Middle frontal gyrus (tissue), 1 donor: ENCODE results near the gene PFKFB2.

Experiments
- DNase-seq: peaks from one replicate; pipeline ENCODE4 v3.0.0-alpha.2; 2015; ENCODE audit warnings: low spot score; ENCODE audit errors: extremely low spot score

PFKFB2 gene

DNA sequence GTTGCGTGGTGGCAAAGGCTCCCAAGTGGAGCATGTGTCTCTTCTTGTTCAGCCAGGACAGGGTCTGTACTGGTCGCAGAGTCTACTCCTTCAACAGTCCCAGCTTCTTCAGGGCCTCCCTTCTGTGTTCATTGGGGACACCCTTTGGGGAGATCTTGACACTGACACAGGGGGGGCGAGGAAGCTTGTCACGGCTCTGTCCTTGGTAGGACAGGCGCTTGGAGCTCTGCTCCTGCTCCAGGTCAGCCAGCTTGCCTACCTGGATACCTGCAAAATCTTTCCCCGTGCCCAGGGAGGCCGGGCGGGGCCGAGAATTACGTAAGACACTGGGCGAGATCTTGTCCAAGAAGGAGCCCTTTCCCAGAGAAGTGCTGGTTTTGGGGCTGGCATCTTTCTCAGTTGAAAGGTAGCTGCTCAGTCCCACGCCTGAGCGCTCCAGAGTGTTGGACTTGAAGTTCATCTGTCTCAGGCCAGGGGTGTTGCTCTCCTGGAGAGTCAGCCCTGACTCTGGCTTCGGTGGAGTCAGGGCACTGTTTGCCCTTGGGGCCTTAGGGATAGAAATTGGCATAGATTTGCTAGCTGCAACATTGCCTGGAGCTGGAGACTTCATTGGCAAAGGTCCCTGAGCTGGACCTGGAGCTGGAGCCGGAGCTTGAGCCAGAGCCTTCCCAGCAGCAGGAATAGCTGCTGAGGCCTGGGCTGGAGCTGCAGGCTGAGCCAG lies 31.0 kb upstream of the PFKFB2 start:
- no peak for DNase-seq

DNA sequence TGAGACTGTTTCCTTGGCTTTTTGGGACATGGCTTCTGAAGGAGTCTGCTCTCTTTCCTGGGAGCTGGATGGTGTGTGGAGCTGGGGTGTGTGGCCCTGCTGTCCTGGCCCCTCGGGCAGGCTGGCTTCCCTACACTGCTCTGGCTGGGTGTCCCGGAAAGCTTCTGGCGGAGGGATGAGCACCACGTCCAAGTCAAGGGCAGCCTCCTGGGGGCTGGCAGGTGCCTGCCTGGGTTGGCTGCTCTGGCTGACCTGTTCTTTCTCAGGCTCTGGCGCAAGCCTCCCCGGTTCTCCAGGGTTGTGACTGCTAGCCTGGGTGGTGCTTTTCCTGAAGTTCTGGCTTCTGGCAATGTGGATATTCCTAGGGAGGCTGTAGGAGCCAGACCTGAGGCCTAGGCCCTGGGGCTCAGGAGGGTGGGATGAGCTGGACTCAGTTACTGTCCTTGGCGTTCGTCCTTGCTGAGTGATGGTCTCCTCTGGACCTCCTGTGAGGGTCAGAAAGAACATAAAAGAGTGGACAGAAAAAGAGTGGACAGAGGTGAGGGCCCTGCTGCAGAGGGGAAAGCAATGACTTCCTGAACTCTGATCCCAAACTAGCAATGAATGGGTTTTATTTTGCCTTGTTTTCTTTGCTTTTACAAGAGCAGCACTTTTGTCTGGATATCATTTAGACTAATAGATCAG lies 29.9 kb upstream of the PFKFB2 start:
- no peak for DNase-seq

DNA sequence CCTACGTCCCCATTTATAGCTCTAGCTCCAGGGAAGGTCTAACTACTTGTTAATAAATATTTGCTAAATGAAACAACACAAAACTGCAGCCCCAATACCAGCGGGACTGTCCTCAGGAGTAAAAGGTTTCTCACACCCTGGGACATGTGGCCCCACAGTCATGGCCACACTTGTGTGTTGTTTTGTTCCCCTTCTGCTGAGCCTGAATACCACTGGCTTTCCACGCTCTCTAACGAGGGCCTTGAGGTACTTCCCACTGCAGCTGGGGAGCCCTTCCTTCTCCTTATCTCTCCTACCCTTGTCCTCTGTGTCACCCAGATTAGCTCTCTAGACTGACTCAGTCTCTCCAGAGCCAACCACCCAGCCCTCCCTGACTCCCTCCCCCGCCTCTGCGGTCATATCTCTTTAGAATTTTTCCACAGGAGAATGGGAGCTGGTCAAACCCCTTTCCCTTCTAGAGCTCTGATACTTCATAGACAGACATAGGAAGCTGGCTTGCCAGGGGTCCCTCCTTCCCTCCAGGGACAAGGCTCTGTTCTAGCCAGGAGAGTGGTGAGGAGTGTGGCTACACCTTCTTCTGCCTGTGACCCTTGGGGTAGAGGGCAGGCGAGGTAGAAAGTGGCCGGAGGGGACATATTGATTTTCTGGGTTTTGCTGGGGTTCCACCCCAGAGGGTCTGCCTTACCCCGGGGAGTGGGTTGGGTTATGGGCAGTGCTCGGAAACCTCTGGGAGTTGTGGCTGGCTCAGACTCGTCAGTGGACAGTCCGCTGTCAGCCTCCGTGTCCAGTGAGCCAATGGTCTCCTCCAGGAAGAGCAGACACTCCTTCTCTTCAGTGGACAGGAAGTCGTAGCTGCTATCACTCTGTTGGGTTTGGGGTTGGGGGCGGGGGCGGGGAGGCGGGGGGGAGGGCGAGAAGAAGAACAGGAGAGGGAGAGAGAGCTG lies 28.6 kb upstream of the PFKFB2 start:
- DNase-seq = no peak

DNA sequence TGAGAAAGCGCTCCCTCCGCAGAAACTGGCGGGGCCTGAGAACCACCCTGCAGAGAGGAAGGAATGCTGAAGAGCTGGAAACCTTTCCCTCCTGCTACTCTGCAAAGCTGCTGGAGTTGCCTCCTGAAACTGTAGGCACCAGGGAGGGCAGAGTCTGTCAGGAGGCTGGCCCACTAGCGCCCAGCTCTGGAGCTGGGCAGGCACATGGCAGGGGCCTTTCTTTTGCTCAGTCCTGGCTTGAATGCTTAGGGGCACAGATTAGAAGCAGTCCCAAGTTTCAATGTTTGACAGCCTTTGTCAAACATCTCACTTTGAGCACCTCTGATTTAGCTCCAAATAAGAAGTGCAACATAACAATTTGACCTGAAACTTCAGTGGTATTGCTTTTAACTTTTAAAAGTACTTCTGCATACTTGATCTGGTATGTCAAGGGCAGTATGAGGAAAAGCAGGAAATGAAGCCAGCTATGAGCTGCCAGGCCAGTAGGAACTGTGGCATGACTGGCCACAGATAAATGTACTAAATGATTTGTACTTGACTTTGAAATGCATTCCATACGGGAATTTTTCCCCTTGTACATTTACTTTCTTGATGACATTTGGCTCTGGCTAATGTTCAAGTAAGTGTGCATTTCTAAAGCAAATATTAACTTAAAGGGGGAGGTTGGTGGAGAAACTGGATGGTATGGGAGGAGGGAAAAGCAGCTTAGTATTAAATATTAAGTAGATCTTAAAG lies 27.8 kb upstream of the PFKFB2 start:
- no peak for DNase-seq

DNA sequence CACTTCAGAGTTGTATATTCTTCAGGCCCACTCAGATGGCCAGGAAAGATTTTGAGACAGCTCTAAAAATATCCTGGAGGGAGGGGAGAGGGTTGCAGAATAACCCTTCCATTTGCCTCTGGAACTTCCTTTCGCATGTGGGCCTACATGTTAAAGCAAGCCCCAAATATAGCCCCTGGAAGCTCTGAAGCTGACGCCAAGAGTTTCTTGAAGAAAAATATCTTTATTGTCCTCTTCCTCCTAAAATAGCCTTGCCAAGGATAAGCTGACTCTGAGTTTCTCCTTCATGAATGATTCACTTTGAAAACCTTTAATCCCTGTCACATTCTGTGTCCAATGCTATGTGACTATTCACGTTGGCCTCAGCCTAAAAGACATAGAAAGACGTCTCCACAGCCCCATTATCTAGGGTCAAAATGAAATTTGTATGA lies 27.0 kb upstream of the PFKFB2 start:
- DNase-seq = no peak

DNA sequence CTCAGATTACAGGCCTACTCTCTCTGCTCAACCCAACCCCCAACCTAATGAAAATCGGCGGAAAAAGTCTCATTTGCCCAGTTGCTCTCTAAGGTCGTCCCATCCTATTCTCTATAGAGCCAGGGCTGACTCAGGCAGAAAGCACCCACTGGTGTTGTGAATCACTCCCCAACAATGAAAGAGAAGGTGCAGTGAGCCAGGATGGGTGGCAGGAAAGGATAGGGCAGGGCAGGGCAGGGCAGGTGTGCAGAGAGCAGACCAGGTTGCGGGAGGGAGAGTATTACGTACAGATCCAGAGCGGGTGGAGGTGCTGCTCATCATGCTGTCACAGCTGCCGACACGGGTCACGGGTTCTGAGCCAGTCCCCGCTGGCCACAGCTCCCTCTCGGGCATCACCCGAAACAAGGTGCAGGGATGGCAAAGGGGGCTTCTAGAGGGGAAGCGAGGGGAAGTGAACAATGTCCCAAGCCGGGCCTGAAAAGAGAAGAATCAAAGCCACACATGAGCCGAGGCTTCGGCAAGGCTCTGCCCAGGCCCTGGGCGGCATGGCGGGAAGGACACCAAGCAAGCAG lies 25.8 kb upstream of the PFKFB2 start:
- DNase-seq = no peak

DNA sequence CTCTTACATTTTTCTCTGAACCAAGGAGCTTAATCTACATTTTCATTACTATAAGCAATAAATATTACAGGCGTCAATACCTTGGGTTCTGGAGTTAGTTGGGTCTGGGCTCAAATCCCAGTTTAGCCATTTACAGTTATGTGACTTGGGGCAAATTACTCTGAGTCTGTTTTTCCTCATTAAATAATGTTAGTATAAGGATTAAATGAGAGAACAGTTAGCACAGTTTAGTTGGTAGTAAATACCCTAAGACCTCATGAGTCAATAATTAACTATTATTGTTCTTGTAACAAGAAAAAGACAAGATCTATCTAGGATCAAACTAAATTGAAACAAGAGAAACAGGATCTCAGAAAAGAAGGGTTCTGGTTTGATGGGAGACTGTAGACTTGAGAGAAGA lies 25.2 kb upstream of the PFKFB2 start:
- DNase-seq = no peak

DNA sequence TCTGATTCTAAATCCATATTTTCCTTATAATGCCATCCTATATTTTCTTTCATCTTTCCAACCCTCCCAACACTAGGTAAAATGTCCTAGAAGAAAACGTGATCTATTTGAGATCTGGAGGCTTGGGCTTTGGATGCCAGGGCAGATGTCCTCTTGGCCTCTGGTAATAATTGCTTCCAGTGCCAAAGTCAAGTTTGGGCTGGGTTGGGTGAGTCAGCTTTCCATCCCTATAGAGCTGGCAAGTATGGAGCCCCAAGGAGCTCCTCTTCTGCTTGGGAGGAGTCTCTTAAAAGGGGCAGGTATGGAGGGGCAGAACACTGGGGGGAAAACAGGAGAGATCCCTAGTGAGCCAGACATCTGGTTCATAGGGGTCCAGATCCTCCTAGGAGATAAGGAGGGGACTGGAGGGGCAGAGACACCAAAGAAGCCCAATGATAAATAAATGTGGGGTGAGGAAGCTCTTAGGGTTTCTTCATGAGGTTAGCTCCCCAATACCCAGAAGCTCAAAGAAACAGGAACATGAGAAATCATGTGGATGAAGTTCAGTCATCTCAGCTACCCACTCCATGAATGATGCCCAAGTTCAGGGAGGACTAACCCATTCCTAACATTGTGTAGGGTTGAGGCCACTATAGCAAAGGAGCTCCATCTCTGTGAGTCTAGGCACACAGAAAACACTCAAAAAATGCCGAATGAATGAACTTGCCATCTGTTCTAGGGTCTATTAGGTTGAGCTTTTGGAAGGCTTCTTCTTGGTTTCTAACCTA lies 24.0 kb upstream of the PFKFB2 start:
- no peak for DNase-seq

DNA sequence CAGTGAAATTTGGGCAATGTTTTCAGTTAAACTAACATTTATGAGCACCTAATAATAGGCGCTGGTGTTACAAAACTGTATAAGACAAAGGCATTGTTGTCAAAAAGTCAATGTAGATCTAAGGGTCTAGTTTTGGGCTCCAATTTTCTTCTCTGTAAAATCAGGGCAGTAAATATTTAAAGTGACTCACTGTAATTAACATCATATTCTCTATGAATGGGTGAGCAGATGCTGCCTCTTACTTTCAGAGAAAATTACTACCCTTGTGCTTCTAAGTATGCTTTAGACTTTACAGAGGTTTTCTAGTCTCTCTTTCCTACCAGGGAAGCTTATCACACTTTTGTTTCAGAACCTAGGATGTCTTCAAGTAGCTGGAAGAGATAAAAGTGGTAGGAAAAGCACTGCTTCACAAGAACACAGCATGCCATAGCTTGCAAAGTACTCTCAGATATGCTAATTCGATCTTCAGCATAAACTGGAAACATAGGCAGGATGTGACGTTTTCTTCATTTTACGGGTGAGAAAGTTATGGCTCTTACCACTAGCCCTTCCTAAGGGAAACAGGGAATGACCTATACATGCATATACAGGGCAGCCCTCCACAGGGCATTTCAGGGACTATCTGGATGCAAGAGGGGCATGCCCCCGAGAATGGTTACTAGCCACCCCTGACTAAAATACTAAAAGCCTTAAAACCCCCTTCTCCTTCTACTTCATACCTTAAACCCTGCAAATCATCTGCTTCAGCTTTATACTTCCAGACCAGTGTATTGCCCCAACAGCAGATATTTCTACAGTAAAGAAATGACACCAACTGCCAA lies 23.2 kb upstream of the PFKFB2 start:
- DNase-seq = no peak

DNA sequence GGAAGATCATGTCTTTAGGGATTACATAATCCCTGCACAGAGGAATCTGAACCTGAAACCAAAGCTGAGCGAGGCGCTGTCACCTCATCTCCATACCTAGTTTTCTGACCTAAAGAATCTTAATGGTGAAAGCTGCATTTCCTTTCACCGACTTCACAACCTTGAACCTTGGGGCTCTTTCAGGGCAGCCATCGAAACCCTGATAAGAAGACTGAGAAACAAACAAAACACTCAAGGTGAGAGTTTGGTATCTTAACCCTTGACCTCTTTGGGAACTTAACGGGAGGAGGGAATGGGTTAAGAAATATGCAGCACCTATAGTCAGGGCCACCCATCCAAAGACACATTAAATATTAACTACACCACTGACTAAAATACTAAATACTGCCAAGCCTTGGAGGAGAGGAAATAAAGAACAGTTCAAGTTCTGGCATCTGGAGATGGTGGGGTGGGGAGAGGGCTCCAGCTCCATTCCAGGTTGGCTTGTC lies 22.5 kb upstream of the PFKFB2 start:
- DNase-seq = no peak

DNA sequence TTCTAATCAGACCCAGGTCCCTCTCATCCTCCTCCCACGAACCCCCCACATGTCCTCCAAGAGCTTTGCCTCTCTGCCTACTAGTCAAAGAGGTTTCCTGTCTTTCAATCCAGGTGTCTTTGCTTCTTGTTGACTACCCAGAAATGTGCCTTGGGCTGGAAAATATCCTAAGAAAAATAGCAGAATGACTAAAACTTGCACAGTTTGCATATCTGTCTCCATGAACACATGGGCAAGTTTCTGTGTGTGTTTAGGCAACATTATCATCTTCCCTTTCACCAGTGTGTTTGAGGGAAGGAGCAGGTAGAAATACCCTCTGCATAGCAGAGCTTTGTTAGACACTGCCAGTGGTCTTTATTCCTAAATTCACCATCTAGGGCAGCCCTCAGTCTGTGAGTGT lies 22.1 kb upstream of the PFKFB2 start:
- no peak for DNase-seq

DNA sequence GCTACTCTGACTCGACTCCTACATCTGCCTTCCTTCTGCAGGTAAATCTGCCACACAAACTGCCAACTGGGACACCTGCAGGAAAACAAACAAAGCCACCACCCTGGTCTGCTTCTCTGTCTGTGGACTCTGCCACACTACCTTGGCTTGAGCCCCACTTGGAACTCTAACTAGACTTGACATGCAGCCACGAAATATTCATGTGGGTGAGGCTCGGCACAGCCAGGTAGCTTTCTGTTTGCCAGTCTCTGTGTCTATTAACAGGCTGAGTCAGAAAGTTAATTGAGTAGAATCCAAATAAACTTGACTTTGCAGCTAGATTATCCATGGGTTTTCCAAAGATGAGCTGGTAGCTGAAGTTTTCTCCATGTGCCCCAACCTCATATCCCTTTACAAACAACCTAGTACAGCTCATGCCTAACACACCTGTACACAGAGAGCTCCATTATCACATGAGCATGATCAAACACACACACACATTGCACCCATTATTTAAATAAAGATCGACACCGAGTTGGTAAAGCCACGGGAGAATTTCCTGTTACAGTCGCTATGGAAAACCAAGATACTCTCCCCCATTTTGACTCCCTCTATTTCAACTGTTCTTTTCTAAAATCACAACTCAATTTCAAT lies 21.3 kb upstream of the PFKFB2 start:
- no peak for DNase-seq

DNA sequence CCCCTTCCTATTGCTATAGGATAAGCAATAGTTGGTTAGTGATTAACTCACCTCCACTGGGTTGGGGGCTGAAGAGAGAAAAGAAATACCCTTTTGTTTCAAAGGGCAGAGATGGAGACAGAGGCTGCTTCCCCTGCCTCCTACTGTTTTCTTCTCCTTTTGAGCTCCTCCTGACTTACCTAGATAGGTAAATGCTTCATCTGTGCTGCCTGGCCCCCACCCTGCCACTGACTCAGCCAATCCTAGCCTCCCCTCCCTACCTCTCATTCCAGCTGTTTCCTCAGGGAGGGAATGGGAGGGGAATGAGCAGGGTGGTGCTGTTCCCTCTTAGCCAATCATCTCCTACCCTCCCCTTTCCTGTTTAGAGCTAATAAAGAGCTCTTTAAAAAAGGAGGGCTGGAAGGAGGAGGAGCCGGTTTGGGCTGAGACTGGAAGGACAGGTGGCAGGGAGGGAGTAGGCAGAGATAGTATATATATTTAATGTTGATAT lies 20.5 kb upstream of the PFKFB2 start, which contains the start of gene C1orf116:
Gene C1orf116, minus strand, starts transcription at position 229 of the 490 bp plus-strand sequence. CDS start 5,158 bp downstream, outside the sequence.
- no peak for DNase-seq

DNA sequence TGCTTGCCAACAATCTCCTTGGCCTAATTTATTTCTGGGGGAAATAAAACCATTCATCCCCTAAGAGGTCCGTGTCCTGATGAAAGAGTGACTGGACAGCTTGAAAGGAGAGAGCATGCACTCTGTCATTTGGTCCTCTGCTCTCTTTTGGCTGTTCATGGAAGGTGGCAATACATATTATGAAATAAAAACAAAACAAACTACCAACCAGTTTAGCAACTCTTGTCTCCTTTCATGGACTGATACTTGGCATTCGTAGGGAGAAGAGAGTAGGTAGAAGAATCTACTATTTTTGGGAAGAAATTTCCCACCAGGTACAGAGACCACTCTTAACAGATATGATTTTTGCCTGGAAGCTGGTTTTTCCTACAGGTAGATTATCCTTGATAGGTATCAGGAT lies 19.8 kb upstream of the PFKFB2 start:
- no peak for DNase-seq

DNA sequence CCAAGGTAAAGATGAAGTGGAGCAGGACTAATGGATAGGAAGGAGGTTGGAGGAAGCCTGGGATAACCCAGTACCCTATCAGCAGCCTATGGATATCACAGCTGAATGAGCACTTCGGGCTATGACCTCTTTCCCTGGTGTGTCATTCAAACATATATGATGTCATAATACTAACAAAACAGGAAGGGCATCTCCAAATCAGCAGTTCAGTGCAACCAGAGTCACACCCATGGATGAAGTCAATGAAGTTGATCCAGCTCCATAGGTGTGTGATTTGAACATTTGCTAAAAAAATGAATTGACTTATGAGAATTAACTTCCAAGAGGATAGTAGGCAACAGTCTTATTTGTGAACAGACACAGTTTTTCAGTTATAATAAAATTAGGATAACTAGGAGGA lies 18.9 kb upstream of the PFKFB2 start:
- DNase-seq = no peak

DNA sequence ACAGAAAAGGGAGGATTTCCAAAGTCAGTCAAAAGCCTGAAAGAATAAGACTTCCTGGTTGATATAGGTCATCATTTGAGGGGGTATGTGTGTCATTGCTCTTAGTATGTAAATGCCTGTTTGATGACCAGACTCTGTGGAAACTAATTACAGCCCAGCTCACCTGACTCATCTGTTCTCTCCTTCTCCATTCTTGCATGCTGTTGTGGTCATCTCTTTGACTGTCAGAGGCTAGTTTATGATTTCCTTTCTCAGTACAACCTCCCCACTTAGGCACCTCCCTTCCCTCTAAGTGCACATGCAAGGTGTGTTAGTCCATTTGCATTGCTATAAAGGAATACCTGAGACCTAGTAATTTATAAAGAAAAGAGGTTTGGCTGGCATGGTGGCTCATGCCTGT lies 18.1 kb upstream of the PFKFB2 start:
- DNase-seq = no peak

DNA sequence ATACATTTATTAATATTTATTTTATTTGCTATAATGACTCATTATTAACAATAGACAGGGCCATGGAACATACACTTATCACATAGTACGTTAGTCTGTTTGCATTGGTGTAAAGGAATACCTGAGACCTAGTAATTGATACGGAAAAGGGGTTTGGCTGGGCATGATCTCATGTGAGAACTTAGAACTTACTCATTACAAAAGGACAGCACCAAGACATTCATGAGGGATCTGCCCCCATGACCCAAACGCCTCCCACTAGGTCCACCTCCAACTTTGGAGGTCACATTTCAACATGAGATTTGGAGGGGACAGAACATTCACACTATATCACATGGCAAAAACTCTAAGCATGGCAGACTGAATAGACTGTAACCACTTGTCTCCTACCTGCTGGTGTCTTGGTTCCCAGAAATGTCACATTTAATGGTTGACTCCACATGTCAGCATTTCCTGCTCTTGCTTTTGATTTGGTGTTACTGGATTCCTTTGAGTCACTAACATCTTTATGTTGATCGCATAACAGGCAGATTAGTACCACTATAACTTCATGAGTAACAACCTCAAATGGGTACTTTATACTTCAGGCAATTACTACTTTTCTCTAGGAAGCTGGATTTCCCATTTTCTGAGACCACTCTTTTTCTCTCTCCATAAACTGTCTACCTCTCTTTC lies 17.1 kb upstream of the PFKFB2 start:
- DNase-seq = no peak

DNA sequence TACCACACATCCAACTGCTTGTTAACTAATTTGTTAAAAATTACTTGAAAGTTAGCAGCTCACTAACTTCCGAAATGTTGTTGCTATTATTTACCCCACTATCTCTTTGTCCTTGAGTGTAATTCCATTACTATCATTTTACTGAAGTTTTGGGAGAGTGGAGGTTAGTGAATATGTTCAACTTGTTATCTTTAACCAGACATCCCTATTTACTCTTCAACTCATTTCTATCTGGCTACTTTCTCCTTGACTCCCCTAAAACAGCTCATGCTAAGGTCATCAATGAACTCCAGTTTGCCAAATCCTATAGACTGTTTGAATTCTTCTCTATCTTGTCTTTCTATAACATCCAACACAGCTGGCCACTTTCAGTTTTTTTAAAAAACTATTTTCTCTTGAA lies 16.2 kb upstream of the PFKFB2 start:
- DNase-seq = no peak
